ENCODE results near the gene TCAP.

Gene TCAP

GRCh38 chr17:39629494-39629880 is 35.7 kb upstream of the TCAP start:
- in situ Hi-C loops (cut with MboI; ENCODE audit: low pct_unique_long_range_greater_than_20kb, low sequenced_read_pairs, unreplicated experiment), result loop anchor here (10.0 kb wide), 1 partner anchor 125 kb away; no protein-coding TSS in a partner anchor
- DNase-seq (ENCODE audit: low spot score), result no peak
- TF ChIP-seq, protein P1, sequence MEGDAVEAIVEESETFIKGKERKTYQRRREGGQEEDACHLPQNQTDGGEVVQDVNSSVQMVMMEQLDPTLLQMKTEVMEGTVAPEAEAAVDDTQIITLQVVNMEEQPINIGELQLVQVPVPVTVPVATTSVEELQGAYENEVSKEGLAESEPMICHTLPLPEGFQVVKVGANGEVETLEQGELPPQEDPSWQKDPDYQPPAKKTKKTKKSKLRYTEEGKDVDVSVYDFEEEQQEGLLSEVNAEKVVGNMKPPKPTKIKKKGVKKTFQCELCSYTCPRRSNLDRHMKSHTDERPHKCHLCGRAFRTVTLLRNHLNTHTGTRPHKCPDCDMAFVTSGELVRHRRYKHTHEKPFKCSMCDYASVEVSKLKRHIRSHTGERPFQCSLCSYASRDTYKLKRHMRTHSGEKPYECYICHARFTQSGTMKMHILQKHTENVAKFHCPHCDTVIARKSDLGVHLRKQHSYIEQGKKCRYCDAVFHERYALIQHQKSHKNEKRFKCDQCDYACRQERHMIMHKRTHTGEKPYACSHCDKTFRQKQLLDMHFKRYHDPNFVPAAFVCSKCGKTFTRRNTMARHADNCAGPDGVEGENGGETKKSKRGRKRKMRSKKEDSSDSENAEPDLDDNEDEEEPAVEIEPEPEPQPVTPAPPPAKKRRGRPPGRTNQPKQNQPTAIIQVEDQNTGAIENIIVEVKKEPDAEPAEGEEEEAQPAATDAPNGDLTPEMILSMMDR (IDR thresholded peaks at IDR 0.05; ENCODE audit: extremely low read depth, insufficient read depth, missing control alignments), result no peak

GRCh38 chr17:39629898-39630297 is 35.3 kb upstream of the TCAP start:
- in situ Hi-C loops (cut with MboI; ENCODE audit: low pct_unique_long_range_greater_than_20kb, low sequenced_read_pairs, unreplicated experiment), result loop anchor here (10.0 kb wide), 2 partner anchors 125 to 345 kb away; no protein-coding TSS in a partner anchor
- TF ChIP-seq, protein P1 (IDR thresholded peaks at IDR 0.05; ENCODE audit: extremely low read depth, insufficient read depth, missing control alignments), result no peak
- DNase-seq (ENCODE audit: low spot score), result no peak

GRCh38 chr17:39631403-39631802 is 33.7 kb upstream of the TCAP start:
- in situ Hi-C loops (cut with MboI; ENCODE audit: low pct_unique_long_range_greater_than_20kb, low sequenced_read_pairs, unreplicated experiment), result loop anchor here (10.0 kb wide), 1 partner anchor 343 kb away; no protein-coding TSS in a partner anchor
- no peak for DNase-seq (ENCODE audit: low spot score)
- TF ChIP-seq, protein P1 (IDR thresholded peaks at IDR 0.05; ENCODE audit: extremely low read depth, insufficient read depth, missing control alignments), result no peak

DNA sequence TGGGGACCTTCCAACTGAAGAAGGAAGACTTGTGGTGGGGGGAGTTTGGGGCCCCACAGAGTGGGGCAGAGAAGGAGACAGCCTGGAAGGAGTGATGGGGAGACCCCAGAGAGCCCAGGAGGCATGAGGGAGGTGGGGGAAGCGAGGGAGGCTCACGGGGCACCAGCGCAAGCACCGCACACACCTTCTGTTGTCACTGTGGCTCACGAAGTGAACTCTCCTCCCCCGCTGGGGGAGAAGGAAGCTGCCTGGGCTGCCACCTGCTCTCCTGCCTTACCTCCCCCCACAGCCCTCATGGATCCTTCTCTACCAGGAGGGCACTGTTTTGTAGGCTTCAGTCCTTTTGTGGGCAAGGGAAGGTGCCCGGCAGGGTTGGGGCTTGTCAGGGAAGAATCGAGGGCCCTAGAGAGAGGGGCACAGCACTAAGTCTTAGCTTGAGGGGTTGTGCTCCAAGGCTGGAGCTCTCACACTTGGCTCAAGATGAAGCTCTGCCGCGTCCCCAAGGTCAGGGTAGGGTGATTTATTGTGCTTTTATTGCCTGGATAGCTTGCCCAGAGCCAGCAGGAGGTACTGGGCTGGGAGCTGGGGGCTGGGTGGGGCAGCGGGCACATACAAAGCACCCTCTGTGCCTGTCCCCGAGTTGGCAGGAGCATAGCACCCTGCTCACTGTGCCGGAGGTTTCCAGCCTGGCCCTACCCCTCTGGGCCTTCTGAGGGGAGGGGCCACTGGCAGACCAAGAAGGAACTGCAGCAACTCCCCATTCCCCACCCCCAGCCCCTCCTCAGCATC is 32.8 kb upstream of the TCAP start:
- in situ Hi-C loops (cut with MboI; ENCODE audit: low pct_unique_long_range_greater_than_20kb, low sequenced_read_pairs, unreplicated experiment), result loop anchor here (10.0 kb wide), 1 partner anchor 342 kb away; no protein-coding TSS in a partner anchor

DNA sequence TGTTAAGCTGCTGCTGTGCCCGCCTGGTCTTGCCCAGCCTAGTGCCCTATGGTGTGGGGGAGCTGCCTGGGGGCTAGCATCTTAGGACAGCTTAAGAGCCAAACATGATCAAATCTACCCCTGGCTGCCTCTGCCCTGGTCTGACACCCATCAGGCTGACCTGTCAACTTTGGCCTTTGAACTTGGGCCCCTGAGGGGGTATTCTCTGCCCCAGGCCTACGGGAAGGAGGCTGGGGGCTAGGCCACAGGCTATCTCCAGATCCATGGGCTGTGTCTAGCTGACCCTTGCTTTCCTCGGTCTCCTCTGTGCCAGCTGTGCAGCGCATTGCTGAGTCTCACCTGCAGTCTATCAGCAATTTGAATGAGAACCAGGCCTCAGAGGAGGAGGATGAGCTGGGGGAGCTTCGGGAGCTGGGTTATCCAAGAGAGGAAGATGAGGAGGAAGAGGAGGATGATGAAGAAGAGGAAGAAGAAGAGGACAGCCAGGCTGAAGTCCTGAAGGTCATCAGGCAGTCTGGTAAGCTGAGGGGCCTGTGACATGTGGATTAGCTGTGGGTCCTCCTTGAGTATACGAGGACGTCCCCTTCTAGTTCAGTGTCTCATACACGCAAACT is 31.5 kb upstream of the TCAP start:
- TF ChIP-seq, protein P1 (IDR thresholded peaks at IDR 0.05; ENCODE audit: extremely low read depth, insufficient read depth, missing control alignments), result no peak
- in situ Hi-C loops (cut with MboI; ENCODE audit: low pct_unique_long_range_greater_than_20kb, low sequenced_read_pairs, unreplicated experiment), result loop anchor here (10.0 kb wide), 1 partner anchor 341 kb away; no protein-coding TSS in a partner anchor
- no peak for DNase-seq (ENCODE audit: low spot score)

More for the DNA sequence above, 32.8 kb upstream of the TCAP start:
- no peak for DNase-seq (ENCODE audit: low spot score)
- TF ChIP-seq, protein P1 (IDR thresholded peaks at IDR 0.05; ENCODE audit: extremely low read depth, insufficient read depth, missing control alignments), result no peak

GRCh38 chr17:39634384-39634871 is 30.7 kb upstream of the TCAP start:
- in situ Hi-C loops (cut with MboI; ENCODE audit: low pct_unique_long_range_greater_than_20kb, low sequenced_read_pairs, unreplicated experiment), result loop anchor here (10.0 kb wide), 1 partner anchor 340 kb away; no protein-coding TSS in a partner anchor
- TF ChIP-seq, protein P1 (IDR thresholded peaks at IDR 0.05; ENCODE audit: extremely low read depth, insufficient read depth, missing control alignments), result peak; percentile 51
- DNase-seq (ENCODE audit: low spot score), result peak; percentile 61
